HG02943 (cell line): ENCODE measurements around the gene ZBTB18.
A peak's percentile ranks its signal among the peaks of the same experiment; 100 is the strongest.
"Not testable (repeated sequence)": the region's sequence is repeated elsewhere in the genome, so short reads cannot be mapped to it uniquely, and the experiment has no call there.

Experiments used
- ATAC-seq: cut with Tn5 transposase; IDR thresholded peaks from one replicate; pipeline ENCODE4 v1.9.1; 2021; ENCODE audit warnings: mild to moderate bottlenecking, low read depth, moderate library complexity; ENCODE audit not compliant: unreplicated experiment

The ZBTB18 gene

DNA sequence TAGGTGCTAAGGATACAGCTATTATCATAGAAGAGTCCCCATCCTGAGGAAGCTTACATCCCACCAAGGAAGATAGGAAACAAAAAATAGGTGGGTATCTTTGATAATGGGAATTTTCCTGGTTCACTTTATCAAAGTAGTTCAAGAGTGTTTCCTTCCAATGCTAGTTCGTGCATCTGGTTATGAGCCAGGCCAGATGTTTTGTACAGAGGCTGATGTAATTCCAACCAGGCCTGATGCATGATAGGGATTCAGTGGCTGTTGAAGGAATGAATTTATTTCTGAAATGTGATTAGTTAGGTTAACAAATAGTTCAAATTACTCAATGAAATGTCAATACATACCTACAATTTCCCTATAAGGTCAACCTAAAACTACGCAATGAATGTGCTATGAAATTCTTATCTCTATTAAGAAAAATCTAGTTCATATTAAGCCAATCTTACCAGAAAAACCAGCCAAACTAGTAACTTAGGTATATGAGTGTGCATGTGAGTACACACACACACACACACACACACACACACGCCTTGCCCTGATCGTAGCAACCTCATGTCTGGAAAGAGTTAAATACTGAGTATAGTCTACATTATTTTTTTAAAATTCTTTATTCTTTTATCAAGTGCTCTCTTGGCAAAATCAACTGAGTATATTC lies 9.5 kb upstream of the ZBTB18 start:
- ATAC-seq: no peak

GRCh38 chr1:244042293-244042692 lies 8.8 kb upstream of the ZBTB18 start:
- no peak for ATAC-seq

DNA sequence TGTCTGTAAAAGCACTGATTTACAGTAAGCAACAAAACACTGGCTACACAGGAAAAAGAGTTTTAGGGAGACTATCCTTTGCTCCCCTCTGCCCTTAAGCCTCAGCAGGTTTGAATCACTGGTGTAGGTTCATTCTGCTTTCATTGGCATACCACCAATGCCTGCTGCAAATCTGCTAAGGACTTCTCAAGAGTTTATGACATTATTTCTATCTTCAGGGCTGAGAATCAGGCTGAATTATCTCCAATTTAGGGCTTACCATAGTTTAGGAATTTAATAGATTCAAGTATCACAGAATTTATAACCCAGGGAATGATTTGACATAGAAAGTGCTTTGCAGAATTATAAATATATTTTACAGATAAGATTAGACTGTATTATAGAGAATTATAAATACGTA lies 6.7 kb upstream of the ZBTB18 start:
- no peak for ATAC-seq

- ATAC-seq: not testable (repeated sequence)
Measured at GRCh38 chr1:244046254-244046653, 4.8 kb upstream of the ZBTB18 start.

- no peak for ATAC-seq
Measured at GRCh38 chr1:244046907-244047611, 4.0 kb upstream of the ZBTB18 start.

- peak; percentile 72 for ATAC-seq
Measured at GRCh38 chr1:244047621-244048255, 3.3 kb upstream of the ZBTB18 start.

GRCh38 chr1:244048256-244049161 lies 2.6 kb upstream of the ZBTB18 start:
- ATAC-seq: peak; percentile 77

- ATAC-seq: no peak
Measured at GRCh38 chr1:244049162-244050013, 1.7 kb upstream of the ZBTB18 start.

- no peak for ATAC-seq
Measured at GRCh38 chr1:244050014-244050834, 859 bp upstream of the ZBTB18 start.

GRCh38 chr1:244052016-244052727 lies 1.1 kb downstream of the ZBTB18 start:
- ATAC-seq: no peak

DNA sequence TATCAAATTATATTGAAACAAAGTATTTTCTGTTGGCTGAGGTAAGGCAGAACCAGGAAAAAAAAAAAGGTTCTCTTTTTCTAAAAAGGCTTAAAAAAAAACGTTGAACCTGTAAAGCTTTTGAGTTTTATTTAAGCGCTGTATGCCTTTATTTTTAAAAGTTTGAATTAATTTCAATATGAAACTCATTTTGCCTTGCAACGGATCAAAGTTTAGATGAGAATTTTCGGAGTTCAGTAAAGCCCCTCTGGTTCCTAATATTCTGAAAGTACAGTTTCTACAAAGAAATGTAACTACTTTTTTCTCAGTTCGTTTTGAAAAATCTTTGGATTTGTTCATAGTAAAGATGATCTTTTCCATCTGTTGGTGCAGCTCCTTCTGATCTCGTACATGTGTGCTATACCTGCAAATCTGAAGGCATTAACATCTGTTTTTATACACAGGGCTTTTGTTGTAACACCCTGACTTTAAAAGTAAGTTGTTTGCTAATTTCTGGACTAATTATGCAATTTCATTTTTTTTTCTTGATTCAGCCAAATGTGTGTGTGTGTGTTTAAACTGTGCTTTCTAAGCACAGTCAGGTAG lies 1.7 kb downstream of the ZBTB18 start:
- ATAC-seq: no peak

- ATAC-seq: no peak
Measured at GRCh38 chr1:244053831-244054230, 2.7 kb downstream of the ZBTB18 start.

GRCh38 chr1:244054247-244054923 lies 3.3 kb downstream of the ZBTB18 start:
- no peak for ATAC-seq

DNA sequence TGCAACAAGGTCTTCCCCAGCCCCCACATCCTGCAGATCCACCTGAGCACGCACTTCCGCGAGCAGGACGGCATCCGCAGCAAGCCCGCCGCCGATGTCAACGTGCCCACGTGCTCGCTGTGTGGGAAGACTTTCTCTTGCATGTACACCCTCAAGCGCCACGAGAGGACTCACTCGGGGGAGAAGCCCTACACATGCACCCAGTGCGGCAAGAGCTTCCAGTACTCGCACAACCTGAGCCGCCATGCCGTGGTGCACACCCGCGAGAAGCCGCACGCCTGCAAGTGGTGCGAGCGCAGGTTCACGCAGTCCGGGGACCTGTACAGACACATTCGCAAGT lies 3.8 kb downstream of the ZBTB18 start:
- ATAC-seq: no peak

DNA sequence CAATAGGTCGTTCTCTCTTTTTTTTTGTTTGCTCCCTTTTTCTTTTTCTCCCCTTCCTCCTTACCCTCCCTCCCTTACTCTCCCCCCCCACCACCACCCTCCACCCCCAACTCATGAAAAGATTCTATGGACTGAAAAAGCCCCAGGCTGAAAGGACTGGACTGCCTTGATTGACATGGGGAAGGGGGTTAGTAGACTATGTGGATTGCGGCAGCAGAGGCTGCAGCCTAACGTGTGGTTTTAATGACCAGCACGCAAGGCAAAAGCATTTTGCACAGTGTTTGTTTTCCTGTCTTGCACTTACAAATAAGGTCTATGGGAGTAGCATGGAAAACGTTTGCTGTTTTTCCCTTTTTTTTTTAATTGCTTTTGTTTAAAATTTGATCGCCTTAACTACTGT lies 5.5 kb downstream of the ZBTB18 start:
- ATAC-seq: no peak

GRCh38 chr1:244057474-244058385 lies 6.6 kb downstream of the ZBTB18 start:
- ATAC-seq: no peak

GRCh38 chr1:244060117-244060516 lies 9.0 kb downstream of the ZBTB18 start:
- ATAC-seq: no peak
